ENCODE data around the gene LRPPRC. TPM values are rescaled to one million over a fixed set of nuclear protein-coding genes. Genes with fewer than 3 reads are reported as not detected.
"Not testable (repeated sequence)": the region's sequence is repeated elsewhere in the genome, so short reads cannot be mapped to it uniquely, and the experiment has no call there.

LRPPRC gene
- total and polyA plus RNA-seq, 9 donors = 53.9 to 84.7 (median 64.0) TPM

DNA sequence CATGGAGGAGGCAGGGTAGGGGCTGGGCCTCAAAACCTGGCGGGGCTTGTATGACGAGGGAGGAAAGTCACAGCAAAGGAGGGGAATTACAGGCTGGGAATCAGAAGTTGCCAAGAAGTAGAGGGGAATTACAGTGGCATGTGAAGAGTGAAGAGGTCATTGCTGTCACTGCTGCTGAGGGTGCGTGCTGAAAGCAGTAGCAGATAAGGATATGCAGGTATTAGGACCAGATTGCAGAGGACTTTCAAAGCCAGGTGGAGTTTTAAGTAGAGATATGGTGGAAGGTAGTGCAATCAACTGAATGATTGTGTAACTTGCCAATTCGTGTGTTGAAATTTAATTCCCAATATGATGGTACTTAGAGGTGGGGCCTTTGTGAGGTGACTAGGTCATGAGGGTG, 19.4 kb upstream of the LRPPRC start:
- Histone ChIP-seq H3K4me1 (ENCODE audit: control insufficient read depth, insufficient read depth, low read length) (no peaks in the 10 kb centered on the region), H3K9me3 (replicated peaks; ENCODE audit: control insufficient read depth, low read depth, low read length) (no peaks in the 10 kb centered on the region), H3K4me3 (ENCODE audit: low read length) (no peak overlapping the region), H3K27me3 (ENCODE audit: control insufficient read depth, insufficient read depth, low read length) (no peaks in the 10 kb centered on the region), H3K36me3 (ENCODE audit: control insufficient read depth, insufficient read depth, low read length) (no peaks in the 10 kb centered on the region), H3K27ac (ENCODE audit: low read length) (no peak overlapping the region)
- whole genome bisulfite sequencing (ENCODE audit: insufficient coverage) = 76% methylated on average over 4 of the region's 4 CpGs
- no peak for DNase-seq

DNA sequence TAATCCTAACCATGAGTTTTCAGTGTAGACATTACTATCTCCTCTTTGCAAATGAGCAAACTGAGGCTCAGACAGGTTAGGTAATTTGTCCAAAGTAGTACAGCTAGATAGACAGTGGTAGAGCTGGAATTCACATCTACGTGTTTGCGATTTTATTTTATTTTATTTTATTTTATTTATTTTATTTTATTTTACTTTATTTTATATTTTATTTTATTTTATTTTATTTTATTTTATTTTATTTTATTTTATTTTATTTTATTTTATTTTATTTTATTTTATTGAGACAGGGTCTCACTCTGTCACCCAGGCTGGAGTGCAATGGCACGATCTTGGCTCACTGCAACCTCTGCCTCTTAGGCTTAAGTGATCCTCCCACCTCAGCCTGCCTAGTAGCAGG, 17.4 kb upstream of the LRPPRC start:
- WGBS (ENCODE audit: insufficient coverage) = 88% methylated on average over 1 of the region's 3 CpGs
- H3K4me3 ChIP-seq (ENCODE audit: low read length); H3K9me3 ChIP-seq (replicated peaks; ENCODE audit: control insufficient read depth, low read depth, low read length); H3K27me3 ChIP-seq (ENCODE audit: control insufficient read depth, insufficient read depth, low read length); H3K36me3 ChIP-seq (ENCODE audit: control insufficient read depth, insufficient read depth, low read length); DNase-seq; H3K4me1 ChIP-seq (ENCODE audit: control insufficient read depth, insufficient read depth, low read length); H3K27ac ChIP-seq (ENCODE audit: low read length): not testable (repeated sequence)

DNA sequence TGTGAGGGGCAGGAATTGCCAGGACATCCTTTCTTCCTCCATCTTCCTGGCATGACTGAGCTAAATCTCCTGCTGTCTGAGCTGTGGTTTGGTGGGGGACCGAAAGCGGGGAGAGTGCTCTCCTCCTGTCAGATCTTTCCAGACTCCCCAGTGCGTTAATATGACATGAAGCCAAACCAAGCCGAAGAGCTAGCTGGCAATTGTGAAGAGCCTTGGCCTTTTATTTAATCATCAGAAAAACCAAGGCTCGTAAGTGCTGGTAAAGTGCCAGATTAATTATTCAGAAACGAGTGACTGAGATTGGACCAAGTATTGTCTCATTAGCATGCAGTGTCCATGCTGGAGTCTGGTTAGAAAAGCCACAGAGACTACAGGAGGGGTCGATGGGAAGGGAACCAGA, 14.5 kb upstream of the LRPPRC start:
- Histone ChIP-seq H3K27ac (ENCODE audit: low read length) (no peak overlapping the region), H3K4me1 (ENCODE audit: control insufficient read depth, insufficient read depth, low read length) (no peaks in the 10 kb centered on the region), H3K36me3 (ENCODE audit: control insufficient read depth, insufficient read depth, low read length) (no peaks in the 10 kb centered on the region), H3K4me3 (ENCODE audit: low read length) (no peak overlapping the region), H3K27me3 (ENCODE audit: control insufficient read depth, insufficient read depth, low read length) (peaks cover 4% of the 10 kb centered on the region), H3K9me3 (replicated peaks; ENCODE audit: control insufficient read depth, low read depth, low read length) (no peaks in the 10 kb centered on the region)
- DNase-seq = no peak
- 74% methylated on average over 3 of the region's 7 CpGs for WGBS (ENCODE audit: insufficient coverage)

DNA sequence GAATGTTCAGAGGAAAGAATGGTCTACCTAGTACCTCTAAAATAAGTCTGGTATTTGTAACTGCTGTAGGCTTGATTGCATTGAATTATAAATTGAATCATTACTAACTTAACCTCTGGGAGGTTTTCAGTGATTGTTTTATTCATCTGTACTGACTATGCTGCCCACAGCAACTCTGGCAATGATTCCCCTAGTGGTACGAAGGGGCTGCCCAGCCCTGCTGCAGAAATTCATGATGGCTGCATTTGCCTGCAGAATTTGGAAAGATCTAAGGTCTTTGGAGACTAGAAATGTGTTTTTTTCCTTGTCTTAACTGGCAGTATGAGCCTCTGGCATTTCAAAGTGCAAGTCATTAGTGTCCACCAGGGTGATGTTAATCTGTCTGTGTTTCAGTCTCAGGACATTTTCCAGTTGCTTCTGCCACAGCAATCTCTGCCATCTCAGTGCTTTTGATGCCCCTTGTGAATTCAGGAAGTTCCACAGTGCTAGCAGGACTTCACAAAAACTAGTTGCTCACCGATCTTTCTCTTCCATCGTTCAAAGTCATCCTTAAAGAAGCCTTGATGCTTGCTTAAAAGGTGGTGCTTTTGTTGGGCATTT, 13.4 kb upstream of the LRPPRC start:
- Histone ChIP-seq H3K27ac (ENCODE audit: low read length) (no peak overlapping the region), H3K4me3 (ENCODE audit: low read length) (no peak overlapping the region), H3K4me1 (ENCODE audit: control insufficient read depth, insufficient read depth, low read length) (no peaks in the 10 kb centered on the region), H3K27me3 (ENCODE audit: control insufficient read depth, insufficient read depth, low read length) (peaks cover 4% of the 10 kb centered on the region), H3K9me3 (replicated peaks; ENCODE audit: control insufficient read depth, low read depth, low read length) (no peaks in the 10 kb centered on the region), H3K36me3 (ENCODE audit: control insufficient read depth, insufficient read depth, low read length) (no peaks in the 10 kb centered on the region)
- DNase-seq = no peak
- 56% methylated on average over 1 of the region's 3 CpGs for WGBS (ENCODE audit: insufficient coverage)

DNA sequence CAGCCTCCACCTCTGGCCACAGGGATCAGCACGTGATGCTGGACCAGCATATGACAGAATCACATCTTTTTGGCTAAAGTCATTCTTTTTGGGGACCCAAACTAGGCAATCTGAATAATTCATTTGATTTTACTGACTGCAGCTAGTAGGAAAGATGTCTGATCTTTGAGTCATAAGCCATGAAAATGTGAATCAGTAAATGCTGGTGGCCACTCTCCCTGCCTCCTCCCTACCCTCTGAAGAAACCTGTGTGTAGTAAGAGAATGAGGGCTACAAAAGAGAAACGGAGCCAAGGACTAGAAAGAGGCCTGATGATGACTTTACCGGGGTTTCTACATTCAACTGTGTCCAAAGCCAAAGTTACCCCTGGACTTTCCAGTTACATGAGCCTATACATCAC, 10.1 kb upstream of the LRPPRC start:
- H3K4me3 ChIP-seq (ENCODE audit: low read length) = no peak overlapping the region
- H3K36me3 ChIP-seq (ENCODE audit: control insufficient read depth, insufficient read depth, low read length) = no peaks in the 10 kb centered on the region
- no peaks in the 10 kb centered on the region for H3K9me3 ChIP-seq (replicated peaks; ENCODE audit: control insufficient read depth, low read depth, low read length)
- no CpG with 5 or more reads among the region's 3 CpGs for WGBS (ENCODE audit: insufficient coverage)
- H3K27me3 ChIP-seq (ENCODE audit: control insufficient read depth, insufficient read depth, low read length) = peaks cover 4% of the 10 kb centered on the region
- no peaks in the 10 kb centered on the region for H3K4me1 ChIP-seq (ENCODE audit: control insufficient read depth, insufficient read depth, low read length)
- DNase-seq = no peak
- no peak overlapping the region for H3K27ac ChIP-seq (ENCODE audit: low read length)

DNA sequence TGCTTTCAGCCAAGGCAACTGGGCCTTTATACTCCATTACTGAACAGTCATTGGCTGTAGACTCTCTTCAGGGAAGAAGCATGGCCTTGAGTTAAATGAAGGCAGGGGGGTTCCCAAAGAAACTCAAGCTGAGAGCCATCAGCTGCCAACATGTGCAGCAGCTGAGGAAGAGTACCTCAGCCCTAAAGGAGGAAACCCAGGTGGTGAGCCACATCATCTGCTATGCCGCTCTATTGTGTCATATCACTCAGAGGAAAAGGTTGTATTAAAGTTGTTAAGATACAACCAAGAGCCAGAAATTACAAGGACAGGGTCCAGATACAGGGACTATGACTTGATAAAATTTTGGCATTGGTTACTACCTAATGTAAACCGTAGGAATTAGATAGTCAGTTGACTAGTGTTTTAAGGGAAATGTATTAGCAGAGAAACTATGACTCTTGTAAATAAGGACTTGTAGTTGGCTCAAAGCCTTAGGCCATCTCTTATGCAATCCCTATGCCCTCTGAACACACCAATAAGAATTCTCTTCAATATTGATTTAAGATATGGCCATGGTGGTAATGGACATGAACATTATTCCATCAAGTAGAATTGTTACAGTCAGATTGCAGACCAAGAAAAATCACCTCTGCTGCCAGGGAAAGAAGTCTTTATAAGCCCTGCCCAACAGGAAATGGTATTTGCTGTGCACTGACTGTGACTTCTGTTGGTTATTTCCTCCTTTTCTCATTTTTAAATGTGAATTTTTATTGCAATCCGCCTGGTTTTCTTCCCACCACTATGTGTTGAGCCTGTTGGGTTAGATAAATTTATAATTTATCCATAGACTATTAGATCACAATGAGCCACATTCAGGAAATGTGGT, 9.2 kb upstream of the LRPPRC start:
- Histone ChIP-seq H3K27me3 (ENCODE audit: control insufficient read depth, insufficient read depth, low read length) (peaks cover 4% of the 10 kb centered on the region), H3K4me3 (ENCODE audit: low read length) (no peak overlapping the region), H3K9me3 (replicated peaks; ENCODE audit: control insufficient read depth, low read depth, low read length) (no peaks in the 10 kb centered on the region), H3K4me1 (ENCODE audit: control insufficient read depth, insufficient read depth, low read length) (no peaks in the 10 kb centered on the region), H3K27ac (ENCODE audit: low read length) (no peak overlapping the region), H3K36me3 (ENCODE audit: control insufficient read depth, insufficient read depth, low read length) (no peaks in the 10 kb centered on the region)
- 80% methylated on average over 2 of the region's 3 CpGs for WGBS (ENCODE audit: insufficient coverage)
- DNase-seq = no peak

DNA sequence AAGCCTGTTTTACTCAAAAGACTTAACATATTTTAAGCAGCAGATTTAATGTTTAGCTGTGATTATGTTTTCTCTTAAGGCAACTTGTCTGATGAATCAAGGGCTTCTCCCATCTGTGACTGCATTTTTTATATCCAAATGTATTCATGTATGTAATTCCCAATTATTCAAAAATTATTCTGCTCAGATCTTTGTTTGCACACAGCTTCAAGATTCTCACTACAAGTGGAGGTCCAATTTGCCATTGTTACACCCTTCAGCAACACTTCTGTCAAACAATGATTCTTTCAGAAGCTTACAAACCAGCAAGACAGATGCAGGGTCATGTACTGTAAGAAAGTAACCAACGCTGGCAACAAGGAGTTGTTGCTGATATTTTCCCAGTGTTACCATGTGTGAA, 5.9 kb upstream of the LRPPRC start:
- Histone ChIP-seq H3K27me3 (ENCODE audit: control insufficient read depth, insufficient read depth, low read length) (peaks cover 4% of the 10 kb centered on the region), H3K4me1 (ENCODE audit: control insufficient read depth, insufficient read depth, low read length) (no peaks in the 10 kb centered on the region), H3K27ac (ENCODE audit: low read length) (no peak overlapping the region), H3K4me3 (ENCODE audit: low read length) (no peak overlapping the region), H3K9me3 (replicated peaks; ENCODE audit: control insufficient read depth, low read depth, low read length) (no peaks in the 10 kb centered on the region), H3K36me3 (ENCODE audit: control insufficient read depth, insufficient read depth, low read length) (no peaks in the 10 kb centered on the region)
- no peak for DNase-seq
- WGBS (ENCODE audit: insufficient coverage) = no CpG with 5 or more reads among the region's 1 CpG

DNA sequence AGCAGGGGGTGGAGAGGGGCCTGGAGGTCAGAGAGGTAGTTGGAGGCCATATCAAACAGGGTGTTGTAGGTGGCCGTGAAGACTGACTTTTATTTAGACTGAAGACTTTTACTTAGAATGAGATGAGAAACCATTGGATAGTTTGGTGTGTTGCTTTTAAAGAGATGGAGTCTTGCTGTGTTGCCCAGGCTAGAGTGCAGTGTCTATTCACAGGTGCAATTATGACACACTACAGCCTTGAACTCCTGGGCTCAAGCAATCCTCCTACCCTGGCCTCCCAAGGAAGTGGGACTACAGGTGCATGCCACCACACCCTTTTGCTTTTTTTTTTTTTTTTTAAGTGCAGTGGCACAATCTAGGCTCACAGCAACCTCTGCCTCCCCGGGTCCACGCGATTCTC, 2.5 kb upstream of the LRPPRC start:
- DNase-seq = no peak
- 67% methylated on average over 1 of the region's 4 CpGs for WGBS (ENCODE audit: insufficient coverage)
- no peak overlapping the region for H3K4me3 ChIP-seq (ENCODE audit: low read length)
- H3K27me3 ChIP-seq (ENCODE audit: control insufficient read depth, insufficient read depth, low read length) = peaks cover 4% of the 10 kb centered on the region
- H3K27ac ChIP-seq (ENCODE audit: low read length) = no peak overlapping the region
- H3K36me3 ChIP-seq (ENCODE audit: control insufficient read depth, insufficient read depth, low read length) = no peaks in the 10 kb centered on the region
- H3K4me1 ChIP-seq (ENCODE audit: control insufficient read depth, insufficient read depth, low read length) = peaks cover 13% of the 10 kb centered on the region
- H3K9me3 ChIP-seq (replicated peaks; ENCODE audit: control insufficient read depth, low read depth, low read length) = no peaks in the 10 kb centered on the region

DNA sequence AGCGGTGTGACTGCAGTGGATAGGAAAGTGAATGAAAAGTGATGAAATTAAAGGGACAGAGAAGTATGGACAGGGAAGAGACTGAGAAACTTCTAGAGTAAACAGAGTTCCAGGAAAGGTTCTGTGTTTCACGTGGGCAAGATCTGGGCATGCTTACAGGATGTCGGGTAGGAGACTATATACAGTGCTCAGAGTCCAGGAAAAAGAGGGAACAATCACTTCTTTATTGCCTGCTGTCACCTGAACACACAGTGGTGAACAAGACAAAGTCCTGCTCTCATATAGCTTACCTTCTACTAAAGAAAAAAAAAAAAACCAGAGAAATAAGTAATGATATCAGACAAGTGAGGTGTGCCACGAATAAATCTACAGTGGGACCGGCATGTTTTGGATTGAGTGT, 2.4 kb downstream of the LRPPRC start:
- no peak for DNase-seq
- Histone ChIP-seq H3K36me3 (ENCODE audit: control insufficient read depth, insufficient read depth, low read length) (peaks cover 6% of the 10 kb centered on the region), H3K27ac (ENCODE audit: low read length) (no peak overlapping the region), H3K9me3 (replicated peaks; ENCODE audit: control insufficient read depth, low read depth, low read length) (no peaks in the 10 kb centered on the region), H3K27me3 (ENCODE audit: control insufficient read depth, insufficient read depth, low read length) (no peaks in the 10 kb centered on the region), H3K4me3 (ENCODE audit: low read length) (no peak overlapping the region), H3K4me1 (ENCODE audit: control insufficient read depth, insufficient read depth, low read length) (peaks cover 13% of the 10 kb centered on the region)
- 96% methylated on average over 4 of the region's 5 CpGs for WGBS (ENCODE audit: insufficient coverage)

DNA sequence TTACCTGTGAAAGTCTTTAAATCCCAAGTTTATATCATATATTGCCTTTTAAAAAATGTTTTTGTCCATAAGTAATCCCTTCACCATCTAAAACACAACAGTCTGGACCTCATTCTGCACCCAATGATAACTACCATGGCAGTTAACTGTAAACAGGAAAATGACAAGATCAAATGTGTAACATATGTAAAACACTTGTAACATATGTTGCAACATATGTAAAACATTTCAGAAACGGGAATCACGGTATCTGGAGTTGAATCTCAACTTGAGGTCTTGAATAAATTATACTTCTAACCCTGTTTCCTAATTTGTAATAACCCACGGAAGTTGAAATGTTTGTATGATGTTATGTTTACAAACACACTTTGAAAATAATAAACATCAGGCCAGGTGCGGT, 6.2 kb downstream of the LRPPRC start:
- WGBS (ENCODE audit: insufficient coverage) = no CpG with 5 or more reads among the region's 4 CpGs
- H3K36me3 ChIP-seq (ENCODE audit: control insufficient read depth, insufficient read depth, low read length) = peaks cover 6% of the 10 kb centered on the region
- H3K4me3 ChIP-seq (ENCODE audit: low read length) = no peak overlapping the region
- peaks cover 4% of the 10 kb centered on the region for H3K4me1 ChIP-seq (ENCODE audit: control insufficient read depth, insufficient read depth, low read length)
- no peaks in the 10 kb centered on the region for H3K9me3 ChIP-seq (replicated peaks; ENCODE audit: control insufficient read depth, low read depth, low read length)
- no peaks in the 10 kb centered on the region for H3K27me3 ChIP-seq (ENCODE audit: control insufficient read depth, insufficient read depth, low read length)
- no peak overlapping the region for H3K27ac ChIP-seq (ENCODE audit: low read length)
- no peak for DNase-seq

Data from muscle of leg (tissue), 11 donors.